Pulmonary artery endothelial cell (primary cell): ENCODE measurements around the gene CTIF. TPM values are rescaled to one million over a fixed set of nuclear protein-coding genes. Genes with fewer than 3 reads are reported as not detected.

ENCODE experiments used
- DNase-seq: peaks from one replicate; pipeline ENCODE4 v3.0.0-alpha.2; 2011; ENCODE audit warnings: low read depth, low spot score
- total RNA-seq: library from RNA; depleted of rRNA; stranded (reverse); fragments of >200 nt; gene quantifications from 2 replicates; pipeline ENCODE4 v1.2.3, GENCODE V29; 2014

Gene CTIF
- total RNA-seq, 1 donor from 2014 or later: 15.2 TPM

- DNase-seq: no peak
These were observed 36.0 kb downstream of the CTIF start for GRCh38 chr18:48574667-48575300.

- no peak for DNase-seq
These were observed 36.4 kb downstream of the CTIF start for GRCh38 chr18:48575301-48575657.

- no peak for DNase-seq
These were observed 37.0 kb downstream of the CTIF start for GRCh38 chr18:48575658-48576456.

GRCh38 chr18:48576457-48576771 is 37.6 kb downstream of the CTIF start:
- DNase-seq: no peak

GRCh38 chr18:48577478-48578190 is 38.8 kb downstream of the CTIF start:
- DNase-seq: no peak

- DNase-seq: no peak
These were observed 39.5 kb downstream of the CTIF start for GRCh38 chr18:48578289-48578688.

GRCh38 chr18:48580066-48580465 is 41.2 kb downstream of the CTIF start:
- DNase-seq: no peak

GRCh38 chr18:48580782-48581181 is 42.0 kb downstream of the CTIF start:
- no peak for DNase-seq

- DNase-seq: no peak
These were observed 42.4 kb downstream of the CTIF start for GRCh38 chr18:48581206-48581605.

GRCh38 chr18:48581941-48582340 is 43.1 kb downstream of the CTIF start:
- DNase-seq: no peak

- no peak for DNase-seq
These were observed 44.1 kb downstream of the CTIF start for GRCh38 chr18:48582946-48583345.

GRCh38 chr18:48583573-48583972 is 44.7 kb downstream of the CTIF start:
- DNase-seq: no peak

- DNase-seq: no peak
These were observed 51.1 kb downstream of the CTIF start for GRCh38 chr18:48589797-48590519.

- DNase-seq: no peak
These were observed 51.8 kb downstream of the CTIF start for GRCh38 chr18:48590678-48591077.

- no peak for DNase-seq
These were observed 53.8 kb downstream of the CTIF start for GRCh38 chr18:48592540-48593171.

GRCh38 chr18:48594471-48595094 is 55.8 kb downstream of the CTIF start:
- DNase-seq: no peak

GRCh38 chr18:48595703-48596218 is 56.9 kb downstream of the CTIF start:
- DNase-seq: no peak

- no peak for DNase-seq
These were observed 58.3 kb downstream of the CTIF start for GRCh38 chr18:48597110-48597509.

- DNase-seq: no peak
These were observed 58.8 kb downstream of the CTIF start for GRCh38 chr18:48597671-48598070.

- no peak for DNase-seq
These were observed 60.6 kb downstream of the CTIF start for GRCh38 chr18:48599391-48599790.

- DNase-seq: no peak
These were observed 61.2 kb downstream of the CTIF start for GRCh38 chr18:48600046-48600445.
